Body of pancreas (tissue), 4 donors: ENCODE measurements around the gene RAB6B. TPM values are rescaled to one million over a fixed set of nuclear protein-coding genes. Genes with fewer than 3 reads are reported as not detected.

Experiments used
- ATAC-seq: fragments of 150-250 bp; one replicate; pipeline ENCODE4 v1.9.1; 2016
- DNase-seq, 4 donors: peaks; one replicate each; pipeline ENCODE4 v3.0.0-alpha.2; 2019
- H3K27ac ChIP-seq, 4 donors: fragments of 200-600 bp; sonication (generic); 1 replicate in 3 of 4; 2 replicates in 1 of 4; pipeline versions ENCODE4 v1.5.1 to v1.6.1; 2016 to 2019; ENCODE audit warnings: mild to moderate bottlenecking in 1 of 4, mixed read lengths in 1 of 4, moderate library complexity in 1 of 4
- H3K27me3 ChIP-seq, 2 donors: fragments of 200-600 bp; sonication (generic); one replicate each; pipeline ENCODE4 v1.6.0; 2016; ENCODE audit warnings: mild to moderate bottlenecking in 1 of 2
- H3K36me3 ChIP-seq, 2 donors: fragments of 200-600 bp; sonication (generic); replicated peaks in 1 of 2; 2 replicates each; pipeline ENCODE4 v1.5.1; 2016; ENCODE audit warnings: low read depth in 2 of 2; ENCODE audit not compliant: insufficient read depth in 1 of 2
- H3K4me1 ChIP-seq: fragments of 200-600 bp; sonication (generic); one replicate; pipeline ENCODE4 v1.6.0; 2016
- H3K4me3 ChIP-seq, 2 donors: fragments of 200-600 bp; sonication (generic); 1 replicate in 1 of 2; 2 replicates in 1 of 2; pipeline ENCODE4 v1.5.1; 2016 to 2019
- H3K9me3 ChIP-seq, 3 donors: fragments of 200-600 bp; sonication (generic); 1 replicate in 2 of 3; 2 replicates in 1 of 3; pipeline ENCODE4 v1.5.1; 2016
- CTCF ChIP-seq, 7 experiments: fragments of 450-650 bp in 4 of 7; fragments of 200-600 bp in 3 of 7; sonication (generic) in 3 of 7; IDR thresholded peaks; one replicate each; pipeline ENCODE4 v1.5.1; 2016 to 2019; ENCODE audit warnings: antibody characterized with exemption in 7 of 7
- POLR2A ChIP-seq, 3 donors: fragments of 450-650 bp; IDR thresholded peaks; one replicate each; pipeline ENCODE4 v1.6.1; 2016; ENCODE audit warnings: antibody characterized with exemption in 3 of 3, mild to moderate bottlenecking in 2 of 3
- WGBS, 2 donors: methylation state at CpG; one replicate each; pipeline ENCODE4 v1.1.5; 2017; 5-methylcytosine and 5-hydroxymethylcytosine counted together
- intact Hi-C: fragments of 100-400 bp; cut with DNase I; formaldehyde crosslinking; loops from one replicate; pipeline ENCODE4 v1.15.1; 2023
- total RNA-seq, 2 donors: library from RNA; depleted of rRNA; stranded (reverse); fragments of >200 nt; gene quantifications; one replicate each; pipeline ENCODE4 v1.1.0, GENCODE V29; 2016

The RAB6B gene
- total RNA-seq, 2 donors from 2014 or later = 2.6 to 3.0 TPM

- intact Hi-C loops = no loop called here
- DNase-seq (peak in 3 of 4 donors; percentile 18 to 37 (median 25)), ATAC-seq (peak; percentile 38)
- Histone ChIP-seq H3K9me3 (no peaks in the 10 kb centered on the region), H3K27me3 (no peaks in the 10 kb centered on the region), H3K4me1 (peaks cover 19% of the 10 kb centered on the region), H3K4me3 (peak overlapping the region; percentile 37 to 83), H3K27ac (no peak overlapping the region), H3K36me3 (no peaks in the 10 kb centered on the region)
- WGBS, 2 donors = 13 to 31% methylated on average over 9 to 48 of the region's 52 CpGs
- TF ChIP-seq CTCF (IDR thresholded peaks at IDR 0.05) = no peak
- TF ChIP-seq POLR2A (IDR thresholded peaks at IDR 0.05) = no peak
These were observed 1.1 kb downstream of the RAB6B start for GRCh38 chr3:133894353-133895207.

GRCh38 chr3:133893683-133894352 lies 1.9 kb downstream of the RAB6B start:
- no peak overlapping the region for H3K4me3 ChIP-seq
- H3K4me1 ChIP-seq = peaks cover 19% of the 10 kb centered on the region
- no peak for TF ChIP-seq POLR2A (IDR thresholded peaks at IDR 0.05)
- TF ChIP-seq CTCF (IDR thresholded peaks at IDR 0.05) = no peak
- H3K36me3 ChIP-seq = no peaks in the 10 kb centered on the region
- intact Hi-C loops = no loop called here
- no peaks in the 10 kb centered on the region for H3K27me3 ChIP-seq
- no peak for DNase-seq
- no peak overlapping the region for H3K27ac ChIP-seq
- no peak for ATAC-seq
- no peaks in the 10 kb centered on the region for H3K9me3 ChIP-seq
- WGBS, 2 donors = 88 to 90% methylated on average over 6 of the region's 6 CpGs

GRCh38 chr3:133892541-133893231 lies 3.0 kb downstream of the RAB6B start:
- Histone ChIP-seq H3K27me3 (no peaks in the 10 kb centered on the region), H3K4me3 (no peak overlapping the region), H3K9me3 (no peaks in the 10 kb centered on the region), H3K27ac (no peak overlapping the region), H3K36me3 (no peaks in the 10 kb centered on the region), H3K4me1 (peaks cover 19% of the 10 kb centered on the region)
- intact Hi-C loops = no loop called here
- WGBS, 2 donors = 22 to 43% methylated on average over 6 of the region's 6 CpGs
- peak; percentile 45 for ATAC-seq
- peak; percentile 44 to 86 (median 60) for DNase-seq
- TF ChIP-seq CTCF (IDR thresholded peaks at IDR 0.05) = no peak
- TF ChIP-seq POLR2A (IDR thresholded peaks at IDR 0.05) = no peak

GRCh38 chr3:133891662-133892378 lies 3.9 kb downstream of the RAB6B start:
- intact Hi-C loops = no loop called here
- Histone ChIP-seq H3K27me3 (no peaks in the 10 kb centered on the region), H3K9me3 (no peaks in the 10 kb centered on the region), H3K27ac (no peak overlapping the region), H3K4me1 (peaks cover 19% of the 10 kb centered on the region), H3K4me3 (no peak overlapping the region), H3K36me3 (no peaks in the 10 kb centered on the region)
- no peak for DNase-seq
- no peak for ATAC-seq
- 93% methylated on average over 11 of the region's 11 CpGs for WGBS, 2 donors
- no peak for TF ChIP-seq CTCF (IDR thresholded peaks at IDR 0.05)
- TF ChIP-seq POLR2A (IDR thresholded peaks at IDR 0.05) = no peak
